ENCODE results near the gene PTPRN2. TPM values are rescaled to one million over a fixed set of nuclear protein-coding genes. Genes with fewer than 3 reads are reported as not detected.

The PTPRN2 gene
- total RNA-seq, 2 experiments from 2014 or later, result 0.70 TPM; not detected in 1

- POLR2A ChIA-PET, result no interaction called here
- intact Hi-C loops (cut with micrococcal nuclease; ENCODE audit: unreplicated experiment), result no loop called here
- no peak overlapping the region for H3K4me2 ChIP-seq (ENCODE audit: low read length)
- H3K9me3 ChIP-seq (ENCODE audit: low read length), result no peaks in the 10 kb centered on the region
- H3K9me2 ChIP-seq (ENCODE audit: insufficient read depth, low read length), result no peaks in the 10 kb centered on the region
- H3K36me3 ChIP-seq (ENCODE audit: insufficient read depth, low read length), result no peaks in the 10 kb centered on the region
- H3K27ac ChIP-seq (ENCODE audit: low read depth, low read length, poor library complexity, severe bottlenecking), result no peak overlapping the region
- H3K4me3 ChIP-seq (ENCODE audit: low read depth, low read length, poor library complexity, severe bottlenecking), result no peak overlapping the region
- TF ChIP-seq EZH2phosphoT487 (IDR thresholded peaks at IDR 0.05; ENCODE audit: borderline replicate concordance, low read depth, low read length) (no peak), CTCF (conservative IDR thresholded peaks at IDR 0.05; ENCODE audit: low read length) (no peak)
- H4K20me1 ChIP-seq (ENCODE audit: insufficient read depth, low read length), result no peaks in the 10 kb centered on the region
- H3K79me2 ChIP-seq (ENCODE audit: insufficient read depth, low read depth, low read length), result no peaks in the 10 kb centered on the region
- no TSS peak for BruUV-seq (replicated peaks)
- no peak for DNase-seq (ENCODE audit: low spot score)
- H3K4me1 ChIP-seq (ENCODE audit: insufficient read depth, low read length, poor library complexity, severe bottlenecking), result no peaks in the 10 kb centered on the region
- CTCF ChIA-PET (ENCODE audit: unreplicated experiment), result no interaction called here
- no peak overlapping the region for H2AFZ ChIP-seq (ENCODE audit: low read length)
These were observed 4.9 kb upstream of the PTPRN2 start for GRCh38 chr7:158592541-158592940.

- Histone ChIP-seq H3K4me1 (ENCODE audit: insufficient read depth, low read length, poor library complexity, severe bottlenecking) (no peaks in the 10 kb centered on the region), H3K36me3 (ENCODE audit: insufficient read depth, low read length) (no peaks in the 10 kb centered on the region), H3K27ac (ENCODE audit: low read depth, low read length, poor library complexity, severe bottlenecking) (no peak overlapping the region), H3K9me2 (ENCODE audit: insufficient read depth, low read length) (no peaks in the 10 kb centered on the region), H3K79me2 (ENCODE audit: insufficient read depth, low read depth, low read length) (no peaks in the 10 kb centered on the region), H2AFZ (ENCODE audit: low read length) (no peak overlapping the region), H3K4me2 (ENCODE audit: low read length) (no peak overlapping the region), H4K20me1 (ENCODE audit: insufficient read depth, low read length) (no peaks in the 10 kb centered on the region), H3K4me3 (ENCODE audit: low read depth, low read length, poor library complexity, severe bottlenecking) (no peak overlapping the region), H3K9me3 (ENCODE audit: low read length) (no peaks in the 10 kb centered on the region)
- ChIA-PET CTCF (ENCODE audit: unreplicated experiment) (no interaction called here), POLR2A (interaction anchor here (0.8 kb wide), 1 partner anchor 385 kb away, joined by 4 read pairs; no protein-coding TSS in a partner anchor)
- no peak for DNase-seq (ENCODE audit: low spot score)
- BruUV-seq (replicated peaks), result no TSS peak
- intact Hi-C loops (cut with micrococcal nuclease; ENCODE audit: unreplicated experiment), result no loop called here
- TF ChIP-seq EZH2phosphoT487 (IDR thresholded peaks at IDR 0.05; ENCODE audit: borderline replicate concordance, low read depth, low read length) (no peak), CTCF (conservative IDR thresholded peaks at IDR 0.05; ENCODE audit: low read length) (no peak)
These were observed 4.3 kb upstream of the PTPRN2 start for GRCh38 chr7:158591944-158592343.

GRCh38 chr7:158590181-158590530, 2.5 kb upstream of the PTPRN2 start:
- no peaks in the 10 kb centered on the region for H3K79me2 ChIP-seq (ENCODE audit: insufficient read depth, low read depth, low read length)
- no peaks in the 10 kb centered on the region for H3K4me1 ChIP-seq (ENCODE audit: insufficient read depth, low read length, poor library complexity, severe bottlenecking)
- H3K27ac ChIP-seq (ENCODE audit: low read depth, low read length, poor library complexity, severe bottlenecking), result no peak overlapping the region
- no peak overlapping the region for H3K4me2 ChIP-seq (ENCODE audit: low read length)
- BruUV-seq (replicated peaks), result no TSS peak
- intact Hi-C loops (cut with micrococcal nuclease; ENCODE audit: unreplicated experiment), result no loop called here
- TF ChIP-seq EZH2phosphoT487 (IDR thresholded peaks at IDR 0.05; ENCODE audit: borderline replicate concordance, low read depth, low read length) (no peak), CTCF (conservative IDR thresholded peaks at IDR 0.05; ENCODE audit: low read length) (no peak)
- no peaks in the 10 kb centered on the region for H3K36me3 ChIP-seq (ENCODE audit: insufficient read depth, low read length)
- DNase-seq (ENCODE audit: low spot score), result no peak
- POLR2A ChIA-PET, result no interaction called here
- CTCF ChIA-PET (ENCODE audit: unreplicated experiment), result no interaction called here
- no peaks in the 10 kb centered on the region for H3K9me2 ChIP-seq (ENCODE audit: insufficient read depth, low read length)
- no peaks in the 10 kb centered on the region for H4K20me1 ChIP-seq (ENCODE audit: insufficient read depth, low read length)
- no peak overlapping the region for H3K4me3 ChIP-seq (ENCODE audit: low read depth, low read length, poor library complexity, severe bottlenecking)
- no peaks in the 10 kb centered on the region for H3K9me3 ChIP-seq (ENCODE audit: low read length)
- no peak overlapping the region for H2AFZ ChIP-seq (ENCODE audit: low read length)

Measured in OCI-LY7 (cell line).